Liver (tissue), 3 donors: ENCODE results near the gene ARMC9.

Source experiments
- EGR1 ChIP-seq, 2 donors: IDR thresholded peaks; 2 replicates each; pipeline ENCODE4 v1.6.1; 2016 to 2018; ENCODE audit warnings: antibody characterized with exemption in 2 of 2, low read depth in 2 of 2
- FOXA1 ChIP-seq: IDR thresholded peaks from 2 replicates; pipeline ENCODE4 v1.6.1; 2016; ENCODE audit warnings: antibody characterized with exemption
- GABPA ChIP-seq, 2 donors: IDR thresholded peaks in 1 of 2; conservative IDR thresholded peaks in 1 of 2; 2 replicates each; pipeline ENCODE4 v1.6.1; 2016; ENCODE audit warnings: antibody characterized with exemption in 2 of 2, mild to moderate bottlenecking in 1 of 2, moderate library complexity in 1 of 2
- HNF4G ChIP-seq: IDR thresholded peaks from 2 replicates; pipeline ENCODE4 v1.6.1; 2016; ENCODE audit warnings: antibody characterized with exemption
- JUND ChIP-seq, 2 donors: IDR thresholded peaks; 2 replicates each; pipeline ENCODE4 v1.6.1; 2016; ENCODE audit warnings: antibody characterized with exemption in 2 of 2
- NR2F2 ChIP-seq: IDR thresholded peaks from 2 replicates; pipeline ENCODE4 v1.6.1; 2016; ENCODE audit warnings: antibody characterized with exemption
- RAD21 ChIP-seq, 2 donors: IDR thresholded peaks; 2 replicates each; pipeline ENCODE4 v1.6.1; 2016; ENCODE audit warnings: antibody characterized with exemption in 2 of 2, mild to moderate bottlenecking in 2 of 2
- SP1 ChIP-seq: IDR thresholded peaks from 2 replicates; pipeline ENCODE4 v1.6.1; 2018; ENCODE audit warnings: antibody characterized with exemption, mild to moderate bottlenecking
- TAF1 ChIP-seq: conservative IDR thresholded peaks from 2 replicates; pipeline ENCODE4 v1.6.1; 2016; ENCODE audit warnings: antibody characterized with exemption, mild to moderate bottlenecking
- YY1 ChIP-seq: IDR thresholded peaks from 2 replicates; pipeline ENCODE4 v1.6.1; 2016; ENCODE audit warnings: antibody characterized with exemption, mild to moderate bottlenecking
- TF ChIP-seq, protein P1 (sequence below): fragments of 150-350 bp; IDR thresholded peaks from 2 replicates; pipeline ENCODE4 v1.5.1; 2017; ENCODE audit warnings: improper control_type of control experiment, low read depth, low read length; ENCODE audit not compliant: missing input control
- TF ChIP-seq, protein P2 (sequence below): IDR thresholded peaks from 2 replicates; pipeline ENCODE4 v1.6.1; 2016; ENCODE audit warnings: antibody characterized with exemption
- TF ChIP-seq, protein P3 (sequence below): IDR thresholded peaks from 2 replicates; pipeline ENCODE4 v1.6.1; 2016; ENCODE audit warnings: antibody characterized with exemption
- TF ChIP-seq, protein P4 (sequence below): IDR thresholded peaks from 2 replicates; pipeline ENCODE4 v1.6.1; 2016; ENCODE audit warnings: antibody characterized with exemption, mild to moderate bottlenecking
- donor health status: healthy.
- donor health status: healthy.

DNA sequence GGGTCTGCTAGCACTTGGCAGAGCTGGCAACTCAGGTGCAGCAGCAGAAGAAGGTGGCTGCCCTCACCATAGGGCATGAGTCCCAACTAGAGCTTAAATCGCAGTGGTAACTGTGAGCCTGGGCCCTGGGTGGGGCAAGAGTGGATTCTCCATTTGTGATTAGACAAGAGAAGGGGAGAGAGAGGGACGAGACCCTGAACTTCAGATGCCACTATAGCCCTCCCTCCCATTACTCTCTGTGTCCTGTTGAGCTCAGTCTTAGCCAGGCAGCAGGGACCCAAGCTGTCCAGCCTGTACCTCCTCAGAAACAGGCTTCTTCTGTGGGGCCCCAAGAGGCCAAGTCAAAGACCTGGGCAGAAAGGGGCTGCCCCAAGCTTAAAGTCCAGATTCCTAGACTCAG is 127.4 kb downstream of the ARMC9 start:
- TF ChIP-seq TAF1: no peak
- TF ChIP-seq, protein P1, sequence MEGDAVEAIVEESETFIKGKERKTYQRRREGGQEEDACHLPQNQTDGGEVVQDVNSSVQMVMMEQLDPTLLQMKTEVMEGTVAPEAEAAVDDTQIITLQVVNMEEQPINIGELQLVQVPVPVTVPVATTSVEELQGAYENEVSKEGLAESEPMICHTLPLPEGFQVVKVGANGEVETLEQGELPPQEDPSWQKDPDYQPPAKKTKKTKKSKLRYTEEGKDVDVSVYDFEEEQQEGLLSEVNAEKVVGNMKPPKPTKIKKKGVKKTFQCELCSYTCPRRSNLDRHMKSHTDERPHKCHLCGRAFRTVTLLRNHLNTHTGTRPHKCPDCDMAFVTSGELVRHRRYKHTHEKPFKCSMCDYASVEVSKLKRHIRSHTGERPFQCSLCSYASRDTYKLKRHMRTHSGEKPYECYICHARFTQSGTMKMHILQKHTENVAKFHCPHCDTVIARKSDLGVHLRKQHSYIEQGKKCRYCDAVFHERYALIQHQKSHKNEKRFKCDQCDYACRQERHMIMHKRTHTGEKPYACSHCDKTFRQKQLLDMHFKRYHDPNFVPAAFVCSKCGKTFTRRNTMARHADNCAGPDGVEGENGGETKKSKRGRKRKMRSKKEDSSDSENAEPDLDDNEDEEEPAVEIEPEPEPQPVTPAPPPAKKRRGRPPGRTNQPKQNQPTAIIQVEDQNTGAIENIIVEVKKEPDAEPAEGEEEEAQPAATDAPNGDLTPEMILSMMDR: no peak
- no peak for TF ChIP-seq HNF4G
- TF ChIP-seq, protein P2, sequence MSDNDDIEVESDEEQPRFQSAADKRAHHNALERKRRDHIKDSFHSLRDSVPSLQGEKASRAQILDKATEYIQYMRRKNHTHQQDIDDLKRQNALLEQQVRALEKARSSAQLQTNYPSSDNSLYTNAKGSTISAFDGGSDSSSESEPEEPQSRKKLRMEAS: no peak
- TF ChIP-seq YY1: no peak
- TF ChIP-seq GABPA (IDR thresholded peaks at IDR 0.05 in 1 of 2, conservative IDR thresholded peaks at IDR 0.05 in 1 of 2): no peak
- no peak for TF ChIP-seq FOXA1
- no peak for TF ChIP-seq RAD21 (IDR thresholded peaks at IDR 0.05)
- TF ChIP-seq EGR1 (IDR thresholded peaks at IDR 0.05; ENCODE audit: low read depth in 2 of 2): no peak
- TF ChIP-seq NR2F2: no peak
- no peak for TF ChIP-seq SP1
- TF ChIP-seq, protein P3, sequence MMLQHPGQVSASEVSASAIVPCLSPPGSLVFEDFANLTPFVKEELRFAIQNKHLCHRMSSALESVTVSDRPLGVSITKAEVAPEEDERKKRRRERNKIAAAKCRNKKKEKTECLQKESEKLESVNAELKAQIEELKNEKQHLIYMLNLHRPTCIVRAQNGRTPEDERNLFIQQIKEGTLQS: no peak
- no peak for TF ChIP-seq JUND (IDR thresholded peaks at IDR 0.05)
- TF ChIP-seq, protein P4, sequence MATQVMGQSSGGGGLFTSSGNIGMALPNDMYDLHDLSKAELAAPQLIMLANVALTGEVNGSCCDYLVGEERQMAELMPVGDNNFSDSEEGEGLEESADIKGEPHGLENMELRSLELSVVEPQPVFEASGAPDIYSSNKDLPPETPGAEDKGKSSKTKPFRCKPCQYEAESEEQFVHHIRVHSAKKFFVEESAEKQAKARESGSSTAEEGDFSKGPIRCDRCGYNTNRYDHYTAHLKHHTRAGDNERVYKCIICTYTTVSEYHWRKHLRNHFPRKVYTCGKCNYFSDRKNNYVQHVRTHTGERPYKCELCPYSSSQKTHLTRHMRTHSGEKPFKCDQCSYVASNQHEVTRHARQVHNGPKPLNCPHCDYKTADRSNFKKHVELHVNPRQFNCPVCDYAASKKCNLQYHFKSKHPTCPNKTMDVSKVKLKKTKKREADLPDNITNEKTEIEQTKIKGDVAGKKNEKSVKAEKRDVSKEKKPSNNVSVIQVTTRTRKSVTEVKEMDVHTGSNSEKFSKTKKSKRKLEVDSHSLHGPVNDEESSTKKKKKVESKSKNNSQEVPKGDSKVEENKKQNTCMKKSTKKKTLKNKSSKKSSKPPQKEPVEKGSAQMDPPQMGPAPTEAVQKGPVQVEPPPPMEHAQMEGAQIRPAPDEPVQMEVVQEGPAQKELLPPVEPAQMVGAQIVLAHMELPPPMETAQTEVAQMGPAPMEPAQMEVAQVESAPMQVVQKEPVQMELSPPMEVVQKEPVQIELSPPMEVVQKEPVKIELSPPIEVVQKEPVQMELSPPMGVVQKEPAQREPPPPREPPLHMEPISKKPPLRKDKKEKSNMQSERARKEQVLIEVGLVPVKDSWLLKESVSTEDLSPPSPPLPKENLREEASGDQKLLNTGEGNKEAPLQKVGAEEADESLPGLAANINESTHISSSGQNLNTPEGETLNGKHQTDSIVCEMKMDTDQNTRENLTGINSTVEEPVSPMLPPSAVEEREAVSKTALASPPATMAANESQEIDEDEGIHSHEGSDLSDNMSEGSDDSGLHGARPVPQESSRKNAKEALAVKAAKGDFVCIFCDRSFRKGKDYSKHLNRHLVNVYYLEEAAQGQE: no peak
